HepG2 (cell line): Measurements from ENCODE around the gene ERBB4.

Experiments
- NFE2L1 ChIP-seq: sonication (generic); formaldehyde crosslinking; IDR thresholded peaks from 2 replicates; pipeline ENCODE4 v1.4.0; 2020; ENCODE audit warnings: missing genetic modification reagents, mild to moderate bottlenecking, borderline replicate concordance
- PAXIP1 ChIP-seq: sonication (generic); formaldehyde crosslinking; conservative IDR thresholded peaks from 2 replicates; pipeline ENCODE4 v1.4.0; 2020; ENCODE audit warnings: mild to moderate bottlenecking, missing genetic modification reagents, moderate library complexity
- POLR2A ChIP-seq, 2 experiments: IDR thresholded peaks; 2 replicates each; pipeline ENCODE4 v1.6.1; 2011; ENCODE audit warnings: low read depth in 2 of 2, low read length in 2 of 2, mild to moderate bottlenecking in 1 of 2, moderate library complexity in 1 of 2; ENCODE audit not compliant: insufficient read depth in 1 of 2
- POLR2AphosphoS5 ChIP-seq: IDR thresholded peaks from 2 replicates; pipeline ENCODE4 v1.6.1; 2012; ENCODE audit warnings: low read depth, low read length
- TF ChIP-seq, protein P1 (sequence below): sonication (generic); formaldehyde crosslinking; IDR thresholded peaks from 2 replicates; pipeline ENCODE4 v1.5.0; 2020; ENCODE audit warnings: mild to moderate bottlenecking, missing genetic modification reagents, moderate library complexity
- TF ChIP-seq, protein P2 (sequence below), 2 experiments: sonication (generic) in 1 of 2; formaldehyde crosslinking in 1 of 2; IDR thresholded peaks; 2 replicates each; pipeline versions ENCODE4 v1.5.1 to v1.6.1; 2011 to 2020; ENCODE audit warnings: borderline replicate concordance in 1 of 2, low read depth in 1 of 2, low read length in 1 of 2, mild to moderate bottlenecking in 1 of 2, missing genetic modification reagents in 1 of 2, moderate library complexity in 1 of 2

- no peak for TF ChIP-seq PAXIP1 (CRISPR knock-in tag)
- TF ChIP-seq, protein P1, sequence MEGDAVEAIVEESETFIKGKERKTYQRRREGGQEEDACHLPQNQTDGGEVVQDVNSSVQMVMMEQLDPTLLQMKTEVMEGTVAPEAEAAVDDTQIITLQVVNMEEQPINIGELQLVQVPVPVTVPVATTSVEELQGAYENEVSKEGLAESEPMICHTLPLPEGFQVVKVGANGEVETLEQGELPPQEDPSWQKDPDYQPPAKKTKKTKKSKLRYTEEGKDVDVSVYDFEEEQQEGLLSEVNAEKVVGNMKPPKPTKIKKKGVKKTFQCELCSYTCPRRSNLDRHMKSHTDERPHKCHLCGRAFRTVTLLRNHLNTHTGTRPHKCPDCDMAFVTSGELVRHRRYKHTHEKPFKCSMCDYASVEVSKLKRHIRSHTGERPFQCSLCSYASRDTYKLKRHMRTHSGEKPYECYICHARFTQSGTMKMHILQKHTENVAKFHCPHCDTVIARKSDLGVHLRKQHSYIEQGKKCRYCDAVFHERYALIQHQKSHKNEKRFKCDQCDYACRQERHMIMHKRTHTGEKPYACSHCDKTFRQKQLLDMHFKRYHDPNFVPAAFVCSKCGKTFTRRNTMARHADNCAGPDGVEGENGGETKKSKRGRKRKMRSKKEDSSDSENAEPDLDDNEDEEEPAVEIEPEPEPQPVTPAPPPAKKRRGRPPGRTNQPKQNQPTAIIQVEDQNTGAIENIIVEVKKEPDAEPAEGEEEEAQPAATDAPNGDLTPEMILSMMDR (CRISPR knock-in tag), result no peak
- no peak for TF ChIP-seq POLR2AphosphoS5
- TF ChIP-seq NFE2L1, result no peak
- TF ChIP-seq, protein P2, sequence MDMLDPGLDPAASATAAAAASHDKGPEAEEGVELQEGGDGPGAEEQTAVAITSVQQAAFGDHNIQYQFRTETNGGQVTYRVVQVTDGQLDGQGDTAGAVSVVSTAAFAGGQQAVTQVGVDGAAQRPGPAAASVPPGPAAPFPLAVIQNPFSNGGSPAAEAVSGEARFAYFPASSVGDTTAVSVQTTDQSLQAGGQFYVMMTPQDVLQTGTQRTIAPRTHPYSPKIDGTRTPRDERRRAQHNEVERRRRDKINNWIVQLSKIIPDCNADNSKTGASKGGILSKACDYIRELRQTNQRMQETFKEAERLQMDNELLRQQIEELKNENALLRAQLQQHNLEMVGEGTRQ (IDR thresholded peaks at IDR 0.05; ENCODE audit: low read depth, low read length), result no peak
- TF ChIP-seq, protein P2 (CRISPR knock-in tag; IDR thresholded peaks at IDR 0.05; ENCODE audit: borderline replicate concordance), result no peak
- TF ChIP-seq POLR2A (IDR thresholded peaks at IDR 0.05; ENCODE audit: insufficient read depth in 1 of 2, low read depth in 2 of 2, low read length in 2 of 2), result no peak
Measured at GRCh38 chr2:211545582-211545981, 993.0 kb downstream of the ERBB4 start.
